Gastrocnemius medialis (tissue), 4 donors: Measurements from ENCODE around the gene ATG4B. TPM values are rescaled to one million over a fixed set of nuclear protein-coding genes. Genes with fewer than 3 reads are reported as not detected.

Experiments used
- ATAC-seq, 2 donors: fragments of 150-250 bp; one replicate each; pipeline ENCODE4 v1.9.1; 2016
- DNase-seq, 2 donors: peaks; one replicate each; pipeline ENCODE4 v3.0.0-alpha.2; 2019
- H3K27ac ChIP-seq, 4 donors: fragments of 200-600 bp; sonication (generic); 1 replicate in 1 of 4; 2 replicates in 3 of 4; pipeline ENCODE4 v1.5.1; 2016 to 2018; ENCODE audit warnings: mild to moderate bottlenecking in 2 of 4, moderate library complexity in 1 of 4
- H3K27me3 ChIP-seq, 3 donors: fragments of 200-600 bp; sonication (generic) in 2 of 3; 1 replicate in 1 of 3; 2 replicates in 2 of 3; pipeline versions ENCODE4 v1.5.1 to v1.6.0; 2016 to 2019; ENCODE audit warnings: mild to moderate bottlenecking in 1 of 3, moderate library complexity in 1 of 3
- H3K36me3 ChIP-seq, 2 donors: fragments of 200-600 bp; sonication (generic) in 1 of 2; one replicate each; pipeline ENCODE4 v1.5.1; 2017 to 2018
- H3K4me1 ChIP-seq, 2 donors: fragments of 200-600 bp; sonication (generic) in 1 of 2; one replicate each; pipeline ENCODE4 v1.5.1; 2016 to 2017; ENCODE audit warnings: mild to moderate bottlenecking in 2 of 2
- H3K4me3 ChIP-seq, 4 donors: fragments of 200-600 bp; sonication (generic) in 3 of 4; 1 replicate in 1 of 4; 2 replicates in 3 of 4; pipeline ENCODE4 v1.5.1; 2016 to 2019; ENCODE audit warnings: mild to moderate bottlenecking in 2 of 4
- H3K9me3 ChIP-seq, 3 donors: fragments of 200-600 bp; sonication (generic) in 2 of 3; 1 replicate in 1 of 3; 2 replicates in 2 of 3; pipeline ENCODE4 v1.5.1; 2016 to 2019
- CTCF ChIP-seq, 5 experiments: fragments of 450-650 bp in 3 of 5; fragments of 200-600 bp in 2 of 5; sonication (generic) in 2 of 5; IDR thresholded peaks in 4 of 5; conservative IDR thresholded peaks in 1 of 5; 1 replicate in 4 of 5; 2 replicates in 1 of 5; pipeline ENCODE4 v1.5.1; 2016 to 2019; ENCODE audit warnings: antibody characterized with exemption in 5 of 5, mild to moderate bottlenecking in 3 of 5, moderate library complexity in 3 of 5
- POLR2A ChIP-seq, 2 donors: fragments of 450-650 bp; IDR thresholded peaks; one replicate each; pipeline ENCODE4 v1.6.1; 2017; ENCODE audit warnings: antibody characterized with exemption in 2 of 2, mild to moderate bottlenecking in 2 of 2, moderate library complexity in 2 of 2
- in situ Hi-C, 4 donors: fragments of 200-750 bp; cut with MboI; loops; one replicate each; pipeline versions ENCODE4 v1.15.0 to v1.8.0; 2017; ENCODE audit warnings: low sequenced_read_pairs in 4 of 4
- intact Hi-C: fragments of 100-400 bp; cut with DNase I; formaldehyde crosslinking; loops from one replicate; pipeline ENCODE4 v1.15.1; 2023; ENCODE audit warnings: low total_unique reads
- total RNA-seq, 4 donors: library from RNA; depleted of rRNA; stranded (reverse); fragments of >200 nt; gene quantifications; one replicate each; pipeline versions ENCODE4 v1.1.0 to v1.2.3, GENCODE V29; 2016

Gene ATG4B
- total RNA-seq, 4 donors from 2014 or later: 32.0 to 57.5 (median 49.8) TPM

- no peak for ATAC-seq
- Histone ChIP-seq H3K27me3 (no peaks in the 10 kb centered on the region), H3K4me1 (peaks cover 8 to 14% of the 10 kb centered on the region in 2 donors), H3K36me3 (peaks cover 0 to 33% of the 10 kb centered on the region in 2 donors), H3K9me3 (no peaks in the 10 kb centered on the region), H3K27ac (no peak overlapping the region), H3K4me3 (no peak overlapping the region)
- in situ Hi-C loops: no loop called here
- no peak for DNase-seq
- no peak for TF ChIP-seq POLR2A (IDR thresholded peaks at IDR 0.05)
- TF ChIP-seq CTCF (IDR thresholded peaks at IDR 0.05 in 4 of 5, conservative IDR thresholded peaks at IDR 0.05 in 1 of 5): no peak
- intact Hi-C loops: loop anchor here (10.0 kb wide), 2 partner anchors 278 to 1048 kb away; partner anchors contain the start of genes CAPN10 and FARP2
Observed at GRCh38 chr2:241632478-241633325, 4.8 kb upstream of the ATG4B start.

- no peaks in the 10 kb centered on the region for H3K27me3 ChIP-seq
- H3K4me3 ChIP-seq: no peak overlapping the region
- H3K9me3 ChIP-seq: no peaks in the 10 kb centered on the region
- H3K27ac ChIP-seq: no peak overlapping the region
- no peak for TF ChIP-seq POLR2A (IDR thresholded peaks at IDR 0.05)
- no peak for TF ChIP-seq CTCF (IDR thresholded peaks at IDR 0.05 in 4 of 5, conservative IDR thresholded peaks at IDR 0.05 in 1 of 5)
- intact Hi-C loops (loop anchor here (10.0 kb wide), 2 partner anchors 279 to 1049 kb away; partner anchors contain the start of genes CAPN10 and FARP2), in situ Hi-C loops (no loop called here)
- no peak for DNase-seq
- H3K36me3 ChIP-seq: peaks cover 0 to 33% of the 10 kb centered on the region in 2 donors
- no peak for ATAC-seq
- peaks cover 13 to 19% of the 10 kb centered on the region in 2 donors for H3K4me1 ChIP-seq
Observed at GRCh38 chr2:241633561-241633960, 3.9 kb upstream of the ATG4B start.

GRCh38 chr2:241635756-241636155 lies 1.7 kb upstream of the ATG4B start:
- no peaks in the 10 kb centered on the region for H3K27me3 ChIP-seq
- TF ChIP-seq POLR2A (IDR thresholded peaks at IDR 0.05) (no peak), CTCF (IDR thresholded peaks at IDR 0.05 in 4 of 5, conservative IDR thresholded peaks at IDR 0.05 in 1 of 5) (no peak)
- in situ Hi-C loops: no loop called here
- intact Hi-C loops: loop anchor here (2.0 to 10.0 kb wide), 4 partner anchors 19 to 1051 kb away; partner anchors contain the start of genes CAPN10, FARP2 and STK25
- peaks cover 0 to 41% of the 10 kb centered on the region in 2 donors for H3K36me3 ChIP-seq
- H3K4me1 ChIP-seq: peaks cover 28 to 39% of the 10 kb centered on the region in 2 donors
- ATAC-seq (no peak), DNase-seq (no peak)
- peak overlapping the region; percentile 92 to 100 (median 98) for H3K27ac ChIP-seq
- H3K9me3 ChIP-seq: no peaks in the 10 kb centered on the region
- H3K4me3 ChIP-seq: peak overlapping the region; percentile 73 to 94 (median 89)

- Histone ChIP-seq H3K27me3 (no peaks in the 10 kb centered on the region), H3K27ac (peak overlapping the region; percentile 92 to 100 (median 98)), H3K9me3 (no peaks in the 10 kb centered on the region), H3K4me3 (peak overlapping the region; percentile 73 to 94 (median 89)), H3K36me3 (peaks cover 0 to 34% of the 10 kb centered on the region in 2 donors), H3K4me1 (peaks cover 29 to 45% of the 10 kb centered on the region in 2 donors)
- ATAC-seq (peak; percentile 15 to 34), DNase-seq (no peak)
- in situ Hi-C loops (no loop called here), intact Hi-C loops (loop anchor here (1.0 to 10.0 kb wide), 6 partner anchors 20 to 1052 kb away; partner anchors contain the start of genes CAPN10, DTYMK, FARP2 and HDLBP)
- TF ChIP-seq POLR2A (IDR thresholded peaks at IDR 0.05): peak; percentile 16 to 44
- TF ChIP-seq CTCF (IDR thresholded peaks at IDR 0.05 in 4 of 5, conservative IDR thresholded peaks at IDR 0.05 in 1 of 5): no peak
Observed at GRCh38 chr2:241636182-241637017, 1.1 kb upstream of the ATG4B start.
